ENCODE data around the gene SLC2A4RG.

- TF ChIP-seq CTCF (conservative IDR thresholded peaks at IDR 0.05; ENCODE audit: low read depth, low read length) (no peak), SMC3 (IDR thresholded peaks at IDR 0.05; ENCODE audit: low read depth, low read length) (no peak), POLR2A (IDR thresholded peaks at IDR 0.05; ENCODE audit: low read depth, low read length) (no peak), CEBPB (IDR thresholded peaks at IDR 0.05; ENCODE audit: low read depth, low read length) (no peak), RAD21 (IDR thresholded peaks at IDR 0.05; ENCODE audit: low read length) (no peak), RCOR1 (IDR thresholded peaks at IDR 0.05; ENCODE audit: insufficient replicate concordance, low read length) (no peak), BHLHE40 (IDR thresholded peaks at IDR 0.05; ENCODE audit: low read depth, low read length) (no peak), RFX5 (IDR thresholded peaks at IDR 0.05; ENCODE audit: low read depth, low read length) (no peak), FOS (IDR thresholded peaks at IDR 0.05; ENCODE audit: low read depth, low read length) (no peak)
- TF ChIP-seq, protein P1, sequence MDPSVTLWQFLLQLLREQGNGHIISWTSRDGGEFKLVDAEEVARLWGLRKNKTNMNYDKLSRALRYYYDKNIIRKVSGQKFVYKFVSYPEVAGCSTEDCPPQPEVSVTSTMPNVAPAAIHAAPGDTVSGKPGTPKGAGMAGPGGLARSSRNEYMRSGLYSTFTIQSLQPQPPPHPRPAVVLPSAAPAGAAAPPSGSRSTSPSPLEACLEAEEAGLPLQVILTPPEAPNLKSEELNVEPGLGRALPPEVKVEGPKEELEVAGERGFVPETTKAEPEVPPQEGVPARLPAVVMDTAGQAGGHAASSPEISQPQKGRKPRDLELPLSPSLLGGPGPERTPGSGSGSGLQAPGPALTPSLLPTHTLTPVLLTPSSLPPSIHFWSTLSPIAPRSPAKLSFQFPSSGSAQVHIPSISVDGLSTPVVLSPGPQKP (IDR thresholded peaks at IDR 0.05; ENCODE audit: borderline replicate concordance, low read depth, low read length) = no peak
Measured at GRCh38 chr20:63744158-63744557, 4.6 kb downstream of the SLC2A4RG start.

All from IMR-90 (cell line).